Measurements from ENCODE around the gene CHAF1B.

Gene CHAF1B

GRCh38 chr21:36428761-36429432 is 43.7 kb downstream of the CHAF1B start:
- DNase-seq (ENCODE audit: low spot score) = no peak

GRCh38 chr21:36429947-36430546 is 44.9 kb downstream of the CHAF1B start:
- DNase-seq (ENCODE audit: low spot score) = peak; percentile 38

GRCh38 chr21:36430841-36431240 is 45.6 kb downstream of the CHAF1B start:
- no peak for DNase-seq (ENCODE audit: low spot score)

GRCh38 chr21:36431252-36431651 is 46.1 kb downstream of the CHAF1B start:
- DNase-seq (ENCODE audit: low spot score) = no peak

GRCh38 chr21:36433059-36433709 is 48.0 kb downstream of the CHAF1B start:
- no peak for DNase-seq (ENCODE audit: low spot score)

GRCh38 chr21:36434144-36434543 is 49.0 kb downstream of the CHAF1B start:
- DNase-seq (ENCODE audit: low spot score) = no peak

GRCh38 chr21:36436829-36437744 is 51.9 kb downstream of the CHAF1B start:
- no peak for DNase-seq (ENCODE audit: low spot score)

- no peak for DNase-seq (ENCODE audit: low spot score)
These were observed 52.5 kb downstream of the CHAF1B start for GRCh38 chr21:36437745-36438128.

GRCh38 chr21:36441715-36442114 is 56.5 kb downstream of the CHAF1B start:
- no peak for DNase-seq (ENCODE audit: low spot score)

- no peak for DNase-seq (ENCODE audit: low spot score)
These were observed 61.1 kb downstream of the CHAF1B start for GRCh38 chr21:36446301-36446700.

GRCh38 chr21:36450511-36450910 is 65.3 kb downstream of the CHAF1B start:
- no peak for DNase-seq (ENCODE audit: low spot score)

- no peak for DNase-seq (ENCODE audit: low spot score)
These were observed 66.3 kb downstream of the CHAF1B start for GRCh38 chr21:36451506-36451905.

- DNase-seq (ENCODE audit: low spot score) = no peak
These were observed 67.2 kb downstream of the CHAF1B start for GRCh38 chr21:36452281-36452825.

- no peak for DNase-seq (ENCODE audit: low spot score)
These were observed 68.9 kb downstream of the CHAF1B start for GRCh38 chr21:36454093-36454531.

- no peak for DNase-seq (ENCODE audit: low spot score)
These were observed 69.5 kb downstream of the CHAF1B start for GRCh38 chr21:36454706-36455105.

- DNase-seq (ENCODE audit: low spot score) = no peak
These were observed 71.7 kb downstream of the CHAF1B start for GRCh38 chr21:36456729-36457414.

- no peak for DNase-seq (ENCODE audit: low spot score)
These were observed 73.9 kb downstream of the CHAF1B start for GRCh38 chr21:36459098-36459497.

- no peak for DNase-seq (ENCODE audit: low spot score)
These were observed 75.7 kb downstream of the CHAF1B start for GRCh38 chr21:36460866-36461265.

GRCh38 chr21:36461277-36461917 is 76.2 kb downstream of the CHAF1B start:
- no peak for DNase-seq (ENCODE audit: low spot score)

GRCh38 chr21:36461918-36462486 is 76.8 kb downstream of the CHAF1B start:
- no peak for DNase-seq (ENCODE audit: low spot score)

GRCh38 chr21:36463204-36463603 is 78.0 kb downstream of the CHAF1B start:
- no peak for DNase-seq (ENCODE audit: low spot score)

Measured in germinal center (tissue), 1 donor.